ENCODE results near the gene SOHLH1.
A peak's percentile ranks its signal among the peaks of the same experiment; 100 is the strongest.

The SOHLH1 gene

DNA sequence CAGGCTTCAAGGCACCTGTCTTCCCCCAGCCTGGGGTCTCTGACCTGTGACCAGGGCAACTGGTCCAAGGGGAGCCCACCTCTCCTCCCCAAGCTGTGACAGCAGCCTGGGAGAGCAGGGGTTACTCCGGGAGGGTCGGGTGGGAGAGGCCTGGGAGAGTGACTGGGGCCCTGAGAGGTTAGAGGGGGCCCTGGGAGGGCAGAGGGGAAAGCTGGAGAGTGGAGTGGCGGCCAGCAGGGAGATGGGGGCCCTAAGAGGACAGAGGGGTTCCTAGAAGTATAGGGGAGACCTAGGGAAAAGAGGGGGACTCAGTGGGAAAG is 35.9 kb downstream of the SOHLH1 start:
- in situ Hi-C loops (cut with MboI; ENCODE audit: low sequenced_read_pairs) = no loop called here
- H3K9me3 ChIP-seq = no peaks in the 10 kb centered on the region
- DNase-seq (ENCODE audit: low spot score in 2 of 2) = no peak
- H3K27me3 ChIP-seq (ENCODE audit: low read depth) = peaks cover 13% of the 10 kb centered on the region
- H3K4me3 ChIP-seq = no peak overlapping the region
- no peaks in the 10 kb centered on the region for H3K36me3 ChIP-seq (replicated peaks)
- no peaks in the 10 kb centered on the region for H3K4me1 ChIP-seq

DNA sequence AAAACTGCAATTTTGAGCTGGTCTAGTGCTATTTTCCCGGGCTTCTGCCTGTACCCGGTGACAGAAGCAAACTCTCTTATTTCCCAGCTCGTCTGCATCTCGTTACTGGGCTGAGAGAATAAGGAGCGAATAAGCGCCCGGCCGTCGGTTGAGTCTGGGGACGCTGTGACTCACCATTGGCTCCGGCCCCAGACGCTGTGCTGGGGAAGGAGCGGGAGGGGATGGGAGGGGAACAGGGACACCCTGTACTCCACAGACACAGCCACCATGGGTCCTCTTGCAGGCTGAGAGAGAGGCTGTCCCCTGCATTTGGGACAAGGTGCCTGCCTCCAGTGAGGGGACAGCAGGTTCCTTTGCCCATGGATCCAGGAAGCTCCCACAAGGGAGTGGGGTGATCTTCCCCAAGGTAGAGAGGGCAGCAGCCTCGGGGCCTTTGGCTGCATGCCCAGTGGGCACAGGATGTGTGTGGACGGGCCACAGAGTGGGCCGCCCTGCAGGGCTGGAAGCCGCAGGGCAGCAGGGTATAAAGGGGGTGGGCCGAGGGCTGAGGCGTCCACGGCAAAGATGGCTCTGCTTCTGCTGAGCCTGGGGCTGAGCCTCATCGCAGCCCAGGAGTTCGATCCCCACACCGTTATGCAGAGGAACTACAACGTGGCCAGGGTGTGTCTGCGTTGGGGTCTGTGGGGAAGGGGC is 36.4 kb downstream of the SOHLH1 start, which contains the start of gene LCN9:
TSS of gene LCN9 (plus strand) at position 552 of the 693 bp plus-strand sequence. CDS start at position 565, 13 bp downstream.
- DNase-seq (ENCODE audit: low spot score in 2 of 2) = no peak
- no peaks in the 10 kb centered on the region for H3K9me3 ChIP-seq
- H3K4me3 ChIP-seq = no peak within 1 kb of the TSS
- H3K27me3 ChIP-seq (ENCODE audit: low read depth) = peaks cover 13% of the 10 kb centered on the region
- H3K4me1 ChIP-seq = no peaks in the 10 kb centered on the region
- H3K36me3 ChIP-seq (replicated peaks) = no peaks in the 10 kb centered on the region
- in situ Hi-C loops (cut with MboI; ENCODE audit: low sequenced_read_pairs) = no loop called here

DNA sequence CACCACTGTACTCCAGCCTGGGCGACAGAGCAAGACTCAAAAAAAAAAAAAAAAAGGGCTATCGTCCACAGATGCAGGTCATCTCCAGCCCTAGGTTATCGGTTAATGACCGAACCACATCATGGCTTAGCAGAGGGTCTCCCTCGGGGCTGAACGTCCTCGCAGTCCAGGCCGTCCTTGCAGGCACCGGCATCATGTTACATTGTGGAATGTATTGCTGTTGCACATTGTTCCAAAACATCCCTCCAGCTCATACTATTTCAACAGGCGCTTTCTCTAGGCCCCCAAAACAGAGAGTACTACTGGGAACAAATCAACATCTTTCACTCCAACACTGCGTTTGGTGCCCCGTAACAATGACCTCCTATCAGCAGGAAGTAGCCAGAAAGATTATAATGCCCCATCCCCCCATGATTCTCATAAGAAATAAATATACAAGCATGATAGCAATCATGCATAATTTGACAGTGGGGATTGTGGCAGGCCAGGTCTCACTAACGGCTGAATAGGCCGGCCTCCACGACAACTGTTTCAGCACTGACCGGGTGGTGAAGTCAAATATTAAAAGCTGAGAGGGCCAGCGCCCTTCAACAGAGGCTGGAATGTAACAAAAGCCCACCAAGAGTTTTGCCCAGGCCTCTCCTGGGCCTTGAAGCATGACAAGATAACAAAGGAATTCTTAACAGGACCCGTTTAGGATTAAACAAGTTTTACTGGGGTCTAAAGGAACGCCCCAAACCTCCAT is 37.3 kb downstream of the SOHLH1 start:
- Histone ChIP-seq H3K27me3 (ENCODE audit: low read depth) (peaks cover 13% of the 10 kb centered on the region), H3K36me3 (replicated peaks) (no peaks in the 10 kb centered on the region), H3K4me1 (no peaks in the 10 kb centered on the region), H3K4me3 (no peak overlapping the region), H3K9me3 (no peaks in the 10 kb centered on the region)
- DNase-seq (ENCODE audit: low spot score in 2 of 2) = no peak
- in situ Hi-C loops (cut with MboI; ENCODE audit: low sequenced_read_pairs) = no loop called here

DNA sequence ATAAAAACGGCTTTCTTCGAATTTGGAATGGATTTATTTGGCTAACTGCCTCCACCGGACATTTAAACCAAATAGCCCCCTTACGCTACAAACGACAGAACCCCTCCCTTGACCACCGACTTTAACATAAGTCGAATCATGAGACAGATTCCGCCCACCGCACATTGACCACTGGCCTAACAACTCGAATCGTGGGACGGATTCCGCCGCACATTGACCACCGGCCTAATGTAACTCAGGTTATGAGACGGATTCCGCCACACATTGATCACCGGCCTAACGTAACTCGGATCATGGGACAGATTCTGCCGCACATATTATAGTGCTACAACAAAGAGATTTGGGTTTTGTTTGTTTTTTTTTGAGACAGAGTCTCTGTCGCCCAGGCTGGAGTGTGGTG is 38.9 kb downstream of the SOHLH1 start:
- Histone ChIP-seq H3K4me3 (no peak overlapping the region), H3K36me3 (replicated peaks) (no peaks in the 10 kb centered on the region), H3K9me3 (no peaks in the 10 kb centered on the region), H3K27me3 (ENCODE audit: low read depth) (peaks cover 3% of the 10 kb centered on the region; the same call in 1 of the 2 replicates), H3K4me1 (no peaks in the 10 kb centered on the region)
- no peak for DNase-seq (ENCODE audit: low spot score in 2 of 2)
- in situ Hi-C loops (cut with MboI; ENCODE audit: low sequenced_read_pairs) = no loop called here

DNA sequence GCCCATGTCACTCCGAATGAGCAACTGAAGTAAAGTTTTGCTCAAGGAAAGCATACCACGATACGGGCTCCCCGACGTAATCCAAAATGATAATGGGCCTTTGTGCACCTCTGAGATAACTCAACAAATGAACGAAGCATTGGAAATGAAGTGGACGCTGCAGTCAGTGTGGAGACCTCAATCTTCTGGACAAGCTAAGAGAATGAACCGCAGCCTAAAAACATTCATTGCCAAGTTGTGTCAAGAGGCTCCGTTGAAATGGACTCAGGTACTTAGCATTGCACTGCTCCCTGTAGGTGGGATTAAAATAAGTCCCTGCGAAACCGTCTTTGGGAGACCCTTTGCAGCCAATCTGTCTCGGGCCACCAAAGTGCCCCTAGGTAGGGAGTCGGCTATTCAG is 40.0 kb downstream of the SOHLH1 start:
- DNase-seq (ENCODE audit: low spot score in 2 of 2) = no peak
- in situ Hi-C loops (cut with MboI; ENCODE audit: low sequenced_read_pairs) = no loop called here
- H3K9me3 ChIP-seq = no peaks in the 10 kb centered on the region
- no peak overlapping the region for H3K4me3 ChIP-seq
- no peaks in the 10 kb centered on the region for H3K4me1 ChIP-seq
- H3K36me3 ChIP-seq (replicated peaks) = no peaks in the 10 kb centered on the region
- H3K27me3 ChIP-seq (ENCODE audit: low read depth) = no peaks in the 10 kb centered on the region

DNA sequence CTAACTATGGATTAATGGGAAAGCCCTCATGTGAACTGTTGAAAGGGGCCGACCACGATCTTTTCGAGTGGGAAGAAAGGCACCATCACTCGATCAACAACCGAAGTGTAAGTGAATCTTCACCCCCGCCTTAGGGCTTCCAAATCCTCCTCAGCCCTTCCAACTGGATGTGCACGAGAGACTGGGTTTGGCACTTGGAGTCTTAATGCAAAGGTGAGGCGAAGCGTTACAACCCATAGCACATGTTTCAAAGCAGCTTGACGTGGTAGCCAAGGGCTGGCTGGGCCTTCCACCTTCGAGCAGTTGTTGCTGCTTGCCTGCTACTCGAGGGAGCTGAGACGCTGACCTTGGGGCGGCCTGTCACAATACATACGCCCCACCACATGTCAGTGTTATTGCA is 41.9 kb downstream of the SOHLH1 start:
- H3K4me1 ChIP-seq = no peaks in the 10 kb centered on the region
- in situ Hi-C loops (cut with MboI; ENCODE audit: low sequenced_read_pairs) = no loop called here
- no peak overlapping the region for H3K4me3 ChIP-seq
- DNase-seq (ENCODE audit: low spot score in 2 of 2) = no peak
- no peaks in the 10 kb centered on the region for H3K36me3 ChIP-seq (replicated peaks)
- H3K9me3 ChIP-seq = no peaks in the 10 kb centered on the region
- no peaks in the 10 kb centered on the region for H3K27me3 ChIP-seq (ENCODE audit: low read depth)

DNA sequence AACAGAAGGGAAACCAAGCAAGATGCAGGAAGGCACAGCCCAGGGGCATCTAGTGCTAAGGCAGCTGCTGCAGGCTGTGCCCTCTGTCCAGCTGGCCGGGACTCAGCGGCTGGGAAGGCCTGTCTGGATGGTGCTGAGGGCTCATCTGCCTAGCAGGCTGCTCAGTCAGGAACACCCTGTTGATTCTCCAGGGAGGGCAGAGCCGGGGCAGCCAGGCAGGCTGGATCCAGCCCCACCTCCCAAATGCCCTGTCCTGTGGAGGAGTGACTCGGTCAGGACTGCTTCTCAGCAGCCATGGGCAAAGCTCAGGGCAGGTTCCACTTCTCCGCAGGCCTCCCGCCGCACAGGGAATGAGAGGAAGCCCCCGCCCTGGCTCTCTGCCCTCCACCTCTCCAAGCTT is 44.0 kb downstream of the SOHLH1 start:
- Histone ChIP-seq H3K27me3 (ENCODE audit: low read depth) (no peaks in the 10 kb centered on the region), H3K9me3 (peaks cover 2% of the 10 kb centered on the region; the same call in 1 of the 2 replicates), H3K4me3 (no peak overlapping the region), H3K36me3 (replicated peaks) (no peaks in the 10 kb centered on the region), H3K4me1 (no peaks in the 10 kb centered on the region; the same call in 1 of the 2 replicates)
- DNase-seq (ENCODE audit: low spot score in 2 of 2) = no peak
- in situ Hi-C loops (cut with MboI; ENCODE audit: low sequenced_read_pairs) = no loop called here

DNA sequence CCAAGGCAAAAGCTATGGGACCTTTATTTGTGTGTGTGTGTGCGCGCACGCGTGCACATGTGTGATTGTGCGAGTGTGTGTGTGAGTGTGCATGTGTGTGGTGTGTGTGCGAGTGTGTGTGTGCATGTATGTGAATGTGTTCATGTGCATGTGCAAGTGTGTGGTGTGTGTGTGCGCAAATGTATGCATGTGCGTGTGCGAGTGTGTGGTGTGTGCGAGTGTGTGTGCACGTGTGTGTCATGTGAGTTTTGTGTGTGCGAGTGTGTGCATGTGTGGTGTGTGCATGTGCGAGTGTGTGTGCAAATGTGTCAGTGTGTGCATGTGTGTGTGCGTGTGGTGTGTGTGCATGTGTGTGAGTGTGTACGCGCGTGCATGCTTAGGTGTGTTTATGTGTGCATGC is 48.9 kb downstream of the SOHLH1 start:
- H3K36me3 ChIP-seq (replicated peaks) = no peaks in the 10 kb centered on the region
- H3K9me3 ChIP-seq = peaks cover 7% of the 10 kb centered on the region; the same call in 1 of the 2 replicates
- DNase-seq (ENCODE audit: low spot score in 2 of 2) = no peak
- no peak overlapping the region for H3K4me3 ChIP-seq
- peaks cover 4% of the 10 kb centered on the region for H3K4me1 ChIP-seq
- in situ Hi-C loops (cut with MboI; ENCODE audit: low sequenced_read_pairs) = no loop called here
- no peaks in the 10 kb centered on the region for H3K27me3 ChIP-seq (ENCODE audit: low read depth)

DNA sequence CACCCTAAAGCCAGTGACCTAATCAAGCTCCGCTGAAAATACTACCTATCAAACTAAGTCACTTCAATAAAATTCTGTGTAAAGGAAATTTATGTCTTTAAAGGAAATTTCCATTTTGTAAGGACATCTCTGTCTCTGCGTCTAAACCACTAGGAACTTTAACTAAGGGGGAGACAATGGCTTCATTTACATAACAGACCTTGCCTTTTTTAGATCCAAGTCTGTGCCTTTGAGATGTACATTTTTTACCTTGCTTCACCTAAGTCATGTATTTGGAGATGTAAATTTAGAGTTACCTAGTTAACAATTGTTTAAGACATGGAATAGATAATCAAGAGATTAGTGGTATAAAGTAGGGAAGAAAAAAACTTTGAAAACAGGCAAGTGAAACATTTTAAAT is 49.8 kb downstream of the SOHLH1 start:
- peak in 1 of 2 experiments; percentile 69 for DNase-seq (ENCODE audit: low spot score in 2 of 2)

DNA sequence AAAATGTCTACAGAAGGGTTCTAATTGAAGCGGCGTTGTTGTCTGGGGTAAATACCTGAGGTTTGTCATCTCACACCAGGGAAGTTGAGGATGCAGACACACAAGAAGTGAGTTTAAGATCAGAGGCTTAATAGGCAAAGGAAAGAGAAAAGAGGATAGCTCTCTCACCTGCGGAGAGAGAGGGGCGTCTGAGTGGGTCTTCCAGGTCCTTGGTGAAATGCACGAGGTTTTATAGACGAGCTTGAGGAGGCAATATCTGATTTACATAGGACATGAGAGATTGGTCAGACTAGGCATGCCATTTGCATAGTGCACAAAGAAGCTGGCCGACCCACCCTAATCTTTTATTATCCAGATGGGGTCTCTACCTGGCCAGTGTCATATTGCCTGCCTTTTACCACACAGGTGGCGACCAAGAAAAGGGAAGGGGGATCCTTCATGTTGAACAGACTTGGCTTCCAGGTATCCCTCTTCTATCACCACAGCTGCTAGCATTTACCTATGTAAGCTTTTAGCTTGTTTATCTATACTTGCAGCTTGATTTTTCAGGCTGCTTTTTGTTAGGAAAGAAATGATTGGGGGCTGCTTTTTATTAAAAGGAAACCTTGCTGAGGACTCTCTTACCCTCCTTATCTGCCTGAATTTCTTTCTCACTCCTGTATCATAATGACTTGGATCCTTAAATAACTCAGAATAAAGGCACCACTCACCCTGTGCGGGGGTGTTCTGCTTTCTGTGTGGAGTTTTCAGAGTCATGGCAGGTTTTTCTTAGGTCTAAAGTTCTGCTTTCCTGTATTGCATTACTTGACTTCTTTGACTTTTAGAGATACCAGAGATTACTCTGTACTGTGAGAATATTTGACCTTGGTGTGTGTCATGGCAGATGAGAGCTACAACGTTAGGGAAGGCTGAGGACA is 50.5 kb downstream of the SOHLH1 start:
- in situ Hi-C loops (cut with MboI; ENCODE audit: low sequenced_read_pairs) = no loop called here
- no peak overlapping the region for H3K4me3 ChIP-seq

More for the DNA sequence above, 49.8 kb downstream of the SOHLH1 start:
- Histone ChIP-seq H3K4me3 (no peak overlapping the region), H3K36me3 (replicated peaks) (no peaks in the 10 kb centered on the region), H3K4me1 (peaks cover 4% of the 10 kb centered on the region), H3K27me3 (ENCODE audit: low read depth) (no peaks in the 10 kb centered on the region), H3K9me3 (peaks cover 7% of the 10 kb centered on the region; the same call in 1 of the 2 replicates)
- in situ Hi-C loops (cut with MboI; ENCODE audit: low sequenced_read_pairs) = no loop called here

DNA sequence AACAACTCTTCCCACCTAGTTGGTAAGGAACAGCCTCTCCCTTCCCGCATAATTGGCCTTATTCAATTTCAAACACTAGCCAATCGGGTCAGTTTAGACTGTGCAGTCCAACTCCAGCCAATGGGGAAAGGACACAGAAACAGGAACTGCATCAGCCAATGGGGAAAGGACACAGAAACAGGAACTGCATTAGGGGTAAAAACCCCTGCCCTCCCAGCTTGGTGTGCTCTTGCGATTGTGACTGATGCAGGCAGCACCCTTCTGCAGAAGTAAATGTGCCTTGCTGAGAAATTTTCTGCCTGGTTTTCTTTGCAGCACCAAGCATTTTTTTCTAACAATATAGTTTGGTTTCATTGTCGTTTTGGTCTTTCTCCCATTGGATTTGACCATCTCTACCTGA is 51.4 kb downstream of the SOHLH1 start:
- no peak for DNase-seq (ENCODE audit: low spot score in 2 of 2)
- no peak overlapping the region for H3K4me3 ChIP-seq
- H3K9me3 ChIP-seq = peaks cover 7% of the 10 kb centered on the region; the same call in 1 of the 2 replicates
- H3K27me3 ChIP-seq (ENCODE audit: low read depth) = no peaks in the 10 kb centered on the region
- peaks cover 4% of the 10 kb centered on the region for H3K4me1 ChIP-seq
- H3K36me3 ChIP-seq (replicated peaks) = no peaks in the 10 kb centered on the region
- in situ Hi-C loops (cut with MboI; ENCODE audit: low sequenced_read_pairs) = no loop called here

More for the DNA sequence above, 50.5 kb downstream of the SOHLH1 start:
- H3K27me3 ChIP-seq (ENCODE audit: low read depth) = no peaks in the 10 kb centered on the region
- no peaks in the 10 kb centered on the region for H3K36me3 ChIP-seq (replicated peaks)
- DNase-seq (ENCODE audit: low spot score in 2 of 2) = no peak
- peaks cover 4% of the 10 kb centered on the region for H3K4me1 ChIP-seq
- H3K9me3 ChIP-seq = peaks cover 7% of the 10 kb centered on the region; the same call in 1 of the 2 replicates

DNA sequence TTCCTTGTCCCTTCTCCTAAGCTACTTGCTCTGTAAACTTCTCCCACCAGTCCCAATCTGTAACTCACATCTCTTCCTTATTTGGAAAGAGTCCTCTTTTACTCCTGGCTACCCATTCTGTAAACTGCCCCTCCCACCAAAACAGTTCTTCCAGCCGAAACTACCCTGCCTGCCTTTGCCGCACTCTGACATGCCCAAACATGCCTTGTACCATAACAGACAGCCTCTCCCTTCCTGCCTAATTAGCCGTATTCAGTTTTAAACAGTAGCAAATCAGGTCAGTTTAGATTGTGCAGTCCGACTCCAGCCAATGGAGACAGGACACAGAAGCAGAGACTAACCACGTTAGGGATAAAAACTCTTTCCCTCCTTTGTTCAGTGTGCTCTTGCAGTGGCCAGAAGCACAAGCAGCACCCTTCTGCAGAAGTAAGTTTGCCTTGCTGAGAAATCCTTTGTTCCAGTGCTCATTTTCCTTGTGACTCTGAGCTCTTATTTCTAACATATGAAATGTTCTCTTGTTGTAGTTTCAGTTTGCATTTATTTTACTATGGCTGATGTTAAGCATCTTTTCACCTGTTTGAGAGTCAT is 54.6 kb downstream of the SOHLH1 start:
- in situ Hi-C loops (cut with MboI; ENCODE audit: low sequenced_read_pairs) = no loop called here
- Histone ChIP-seq H3K4me3 (no peak overlapping the region), H3K36me3 (replicated peaks) (no peaks in the 10 kb centered on the region), H3K27me3 (ENCODE audit: low read depth) (no peaks in the 10 kb centered on the region), H3K9me3 (peaks cover 4% of the 10 kb centered on the region; the same call in 1 of the 2 replicates), H3K4me1 (peaks cover 1% of the 10 kb centered on the region; the same call in 1 of the 2 replicates)
- DNase-seq (ENCODE audit: low spot score in 2 of 2) = no peak
